ENCODE measurements around the gene CD163L1.
"Not testable (repeated sequence)": the region's sequence is repeated elsewhere in the genome, so short reads cannot be mapped to it uniquely, and the experiment has no call there.

Gene CD163L1

GRCh38 chr12:7403466-7403865, 40.5 kb downstream of the CD163L1 start:
- DNase-seq: no peak

GRCh38 chr12:7399089-7399488, 44.9 kb downstream of the CD163L1 start:
- DNase-seq: no peak

GRCh38 chr12:7396418-7396817, 47.5 kb downstream of the CD163L1 start:
- DNase-seq: no peak

- no peak for DNase-seq
These were observed 48.0 kb downstream of the CD163L1 start for GRCh38 chr12:7395950-7396349.

GRCh38 chr12:7387289-7387688, 56.7 kb downstream of the CD163L1 start:
- DNase-seq: no peak

- no peak for DNase-seq
These were observed 60.8 kb downstream of the CD163L1 start for GRCh38 chr12:7383157-7383556.

GRCh38 chr12:7376196-7376595, 67.8 kb downstream of the CD163L1 start:
- DNase-seq: no peak

- DNase-seq: no peak
These were observed 68.8 kb downstream of the CD163L1 start for GRCh38 chr12:7375145-7375543.

GRCh38 chr12:7374423-7375144, 69.4 kb downstream of the CD163L1 start:
- DNase-seq: peak; percentile 21

- DNase-seq: no peak
These were observed 70.7 kb downstream of the CD163L1 start for GRCh38 chr12:7373226-7373625.

- no peak for DNase-seq
These were observed 74.7 kb downstream of the CD163L1 start for GRCh38 chr12:7369274-7369729.

- DNase-seq: no peak
These were observed 81.2 kb downstream of the CD163L1 start for GRCh38 chr12:7362734-7363133.

GRCh38 chr12:7361265-7361664, 82.7 kb downstream of the CD163L1 start:
- no peak for DNase-seq

- DNase-seq: no peak
These were observed 89.4 kb downstream of the CD163L1 start for GRCh38 chr12:7354529-7354928.

GRCh38 chr12:7352661-7353060, 91.3 kb downstream of the CD163L1 start:
- DNase-seq: no peak

GRCh38 chr12:7351177-7351576, 92.8 kb downstream of the CD163L1 start:
- DNase-seq: no peak

GRCh38 chr12:7349418-7349817, 94.5 kb downstream of the CD163L1 start:
- DNase-seq: no peak

GRCh38 chr12:7346551-7347225, 97.3 kb downstream of the CD163L1 start:
- no peak for DNase-seq

- no peak for DNase-seq
These were observed 98.9 kb downstream of the CD163L1 start for GRCh38 chr12:7344833-7345606.

- no peak for DNase-seq
These were observed 104.3 kb downstream of the CD163L1 start for GRCh38 chr12:7339675-7340074.

GRCh38 chr12:7337790-7338189, 106.2 kb downstream of the CD163L1 start:
- DNase-seq: not testable (repeated sequence)

GRCh38 chr12:7327918-7328317, 116.0 kb downstream of the CD163L1 start:
- no peak for DNase-seq

GRCh38 chr12:7324176-7324575, 119.8 kb downstream of the CD163L1 start:
- no peak for DNase-seq

- no peak for DNase-seq
These were observed 121.4 kb downstream of the CD163L1 start for GRCh38 chr12:7322599-7322998.

Data from CD4-positive, alpha-beta T cell treated with Interleukin-15 for 1 hour (primary cell).